ENCODE results near the gene FIBP.
A peak's percentile ranks its signal among the peaks of the same experiment; 100 is the strongest.

The FIBP gene

DNA sequence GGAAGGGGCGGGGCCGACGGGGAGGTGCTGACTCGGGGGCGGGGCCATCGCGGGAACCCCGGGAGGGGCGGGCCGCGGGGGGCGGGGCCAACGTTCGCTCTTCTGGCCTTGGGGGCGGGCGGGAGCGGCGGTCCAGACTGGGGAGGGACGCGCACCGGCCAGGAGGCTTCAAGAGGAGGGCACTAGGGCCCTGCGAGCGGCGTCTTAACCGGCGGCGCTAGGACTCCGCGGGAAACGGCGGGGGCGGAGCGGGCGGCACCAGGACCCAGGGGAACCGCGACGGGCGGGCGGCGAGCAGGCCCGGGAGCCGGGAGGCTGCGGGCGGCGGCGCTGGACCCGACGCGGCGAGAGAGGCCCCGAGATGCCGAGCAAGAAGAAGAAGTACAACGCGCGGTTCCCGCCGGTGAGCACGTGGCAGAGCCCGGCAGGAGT, 30.9 kb upstream of the FIBP start, which contains the start of gene DRAP1:
Gene DRAP1 (plus strand): TSS at position 286 of the 432 bp plus-strand sequence. CDS start 76 bp downstream, at position 362.
- peak within 1 kb of the TSS; percentile 91 for H3K4me3 Mint-ChIP-seq
- H3K4me1 Mint-ChIP-seq (ENCODE audit: low read depth), result peaks cover 14% of the 10 kb centered on the region
- no peaks in the 10 kb centered on the region for H3K27me3 Mint-ChIP-seq (ENCODE audit: low read depth)
- no peaks in the 10 kb centered on the region for H3K9me3 Mint-ChIP-seq
- H3K27ac Mint-ChIP-seq, result peak within 1 kb of the TSS; percentile 87
- peak; percentile 99 for DNase-seq (ENCODE audit: low spot score)
- H3K36me3 Mint-ChIP-seq (ENCODE audit: low read depth), result peaks cover 28% of the 10 kb centered on the region

DNA sequence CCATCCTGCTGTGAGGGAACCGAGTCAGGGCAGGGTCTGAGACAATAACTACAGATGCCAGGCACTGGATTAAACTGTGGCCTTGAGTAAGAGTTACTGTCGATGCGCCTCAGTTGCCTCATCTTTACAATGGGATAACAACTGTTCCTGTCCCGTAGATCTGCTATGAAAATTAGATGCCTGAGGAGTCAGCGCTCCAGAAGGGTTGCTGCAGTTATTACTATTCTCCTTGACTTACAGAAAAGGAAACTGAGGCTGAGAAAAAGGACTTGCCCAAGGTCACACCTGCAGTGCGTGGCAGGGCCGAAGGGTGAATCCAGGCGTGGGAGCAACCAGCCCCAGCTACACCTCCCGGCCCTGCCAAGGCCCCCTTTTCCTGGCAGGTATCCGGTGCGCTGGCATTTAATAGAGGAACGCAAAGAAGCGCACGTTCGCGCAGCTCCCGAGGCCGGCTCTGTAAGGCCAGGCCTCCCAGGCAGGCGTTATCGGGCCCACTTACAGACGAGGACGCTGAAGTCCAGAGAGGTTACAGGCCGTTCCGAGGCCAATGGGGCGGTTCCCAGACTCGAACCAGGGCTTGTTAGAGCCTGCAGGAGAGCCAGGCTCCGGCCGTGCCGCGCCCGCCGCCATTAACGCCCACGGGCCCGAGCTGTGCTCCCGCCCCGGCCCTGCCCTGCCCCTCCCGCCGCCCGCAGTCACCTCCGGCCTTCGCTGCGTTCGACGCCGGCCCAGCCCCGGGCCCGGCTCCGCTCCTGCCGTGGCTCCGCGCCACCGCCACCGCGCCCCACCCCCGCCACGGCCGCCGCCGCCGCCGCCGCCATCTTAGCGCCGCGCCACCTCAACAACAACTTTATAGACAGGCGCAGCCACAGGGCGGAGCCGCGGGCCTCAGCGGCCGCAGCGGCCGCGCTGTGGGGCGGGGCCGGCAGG, 30.2 kb upstream of the FIBP start, which contains the start of gene C11orf68:
Gene C11orf68 (minus strand): TSS at position 852 of the 930 bp plus-strand sequence. CDS start 31 bp downstream, at position 821.
- no peak for DNase-seq (ENCODE audit: low spot score)
- Mint-ChIP-seq H3K4me1 (ENCODE audit: low read depth) (peaks cover 14% of the 10 kb centered on the region), H3K27me3 (ENCODE audit: low read depth) (no peaks in the 10 kb centered on the region), H3K4me3 (peak within 1 kb of the TSS; percentile 91), H3K36me3 (ENCODE audit: low read depth) (peaks cover 26% of the 10 kb centered on the region), H3K9me3 (no peaks in the 10 kb centered on the region), H3K27ac (peak within 1 kb of the TSS; percentile 87)

DNA sequence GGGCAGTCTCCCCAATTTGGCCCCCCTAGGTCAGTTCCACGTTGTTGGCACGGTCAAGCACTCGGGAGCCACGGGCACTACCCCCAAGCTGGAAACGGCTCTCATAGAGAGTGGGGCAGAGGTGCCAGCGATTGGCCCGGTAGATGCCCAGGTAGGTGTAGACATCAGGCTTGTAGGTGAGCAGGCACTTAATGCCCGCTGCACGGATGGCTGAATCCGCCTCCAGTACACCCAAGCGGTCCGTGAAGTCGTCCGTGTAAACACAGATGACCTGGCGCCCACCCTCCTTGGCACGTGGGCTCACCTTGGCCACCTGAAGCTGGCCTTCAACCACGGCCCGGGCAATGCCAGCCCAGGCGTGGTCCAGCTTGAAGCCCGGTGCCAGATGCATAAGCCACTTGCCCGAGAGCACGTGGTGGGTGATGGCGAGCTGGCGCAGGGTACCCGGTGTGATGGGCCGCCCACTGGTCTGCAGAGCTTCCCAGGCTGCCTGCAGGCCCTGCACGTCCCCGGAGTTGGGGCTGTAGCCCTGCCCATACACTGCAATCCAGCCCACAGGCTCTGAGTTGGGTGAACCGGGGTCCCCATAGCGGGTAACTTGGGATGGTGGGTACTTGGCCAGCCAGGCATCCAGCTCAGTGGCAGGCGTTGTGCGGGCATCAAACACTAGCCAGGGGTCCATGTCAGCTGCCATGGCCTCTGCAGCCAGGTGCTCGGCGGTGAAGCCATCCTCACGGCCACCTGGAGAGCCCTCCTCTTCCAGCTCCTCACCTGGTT, 29.4 kb upstream of the FIBP start:
- H3K4me3 Mint-ChIP-seq, result peak overlapping the region; percentile 87
- no peaks in the 10 kb centered on the region for H3K27me3 Mint-ChIP-seq (ENCODE audit: low read depth)
- peaks cover 11% of the 10 kb centered on the region for H3K4me1 Mint-ChIP-seq (ENCODE audit: low read depth)
- H3K36me3 Mint-ChIP-seq (ENCODE audit: low read depth), result peaks cover 18% of the 10 kb centered on the region
- DNase-seq (ENCODE audit: low spot score), result no peak
- no peaks in the 10 kb centered on the region for H3K9me3 Mint-ChIP-seq
- peak overlapping the region; percentile 15 for H3K27ac Mint-ChIP-seq

GRCh38 chr11:65917077-65917433, 28.8 kb upstream of the FIBP start:
- Mint-ChIP-seq H3K27ac (peak overlapping the region; percentile 15), H3K4me1 (ENCODE audit: low read depth) (peaks cover 11% of the 10 kb centered on the region), H3K36me3 (ENCODE audit: low read depth) (peaks cover 13% of the 10 kb centered on the region), H3K9me3 (no peaks in the 10 kb centered on the region), H3K27me3 (ENCODE audit: low read depth) (no peaks in the 10 kb centered on the region), H3K4me3 (peak overlapping the region; percentile 77)
- no peak for DNase-seq (ENCODE audit: low spot score)

- no peak overlapping the region for H3K27ac Mint-ChIP-seq
- H3K27me3 Mint-ChIP-seq (ENCODE audit: low read depth), result no peaks in the 10 kb centered on the region
- peak overlapping the region; percentile 77 for H3K4me3 Mint-ChIP-seq
- H3K36me3 Mint-ChIP-seq (ENCODE audit: low read depth), result peaks cover 12% of the 10 kb centered on the region
- no peak for DNase-seq (ENCODE audit: low spot score)
- H3K9me3 Mint-ChIP-seq, result no peaks in the 10 kb centered on the region
- peaks cover 14% of the 10 kb centered on the region for H3K4me1 Mint-ChIP-seq (ENCODE audit: low read depth)
Measured at GRCh38 chr11:65916391-65916790, 28.1 kb upstream of the FIBP start.

DNA sequence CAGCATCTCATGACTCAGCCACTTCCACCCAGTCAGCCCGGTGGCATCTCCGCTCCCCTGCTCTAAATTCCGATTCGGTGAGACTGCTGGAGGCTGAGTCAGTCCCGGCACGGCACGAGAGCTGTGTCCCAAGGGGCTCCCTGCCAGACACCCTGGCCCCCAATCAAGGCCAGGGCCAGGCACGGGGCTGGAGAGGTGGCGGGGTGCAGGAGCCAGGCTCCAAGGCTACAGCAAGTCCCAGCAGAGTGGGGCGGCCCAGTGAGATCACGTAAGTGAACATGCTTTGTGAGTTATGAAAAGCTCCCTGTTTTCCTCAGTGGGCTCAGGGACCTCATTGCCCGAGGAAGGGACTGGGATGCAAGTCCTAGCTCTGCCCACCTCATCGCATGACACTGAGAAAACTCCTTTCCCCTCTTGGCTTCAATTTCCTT, 27.6 kb upstream of the FIBP start:
- Mint-ChIP-seq H3K36me3 (ENCODE audit: low read depth) (peaks cover 12% of the 10 kb centered on the region), H3K4me3 (no peak overlapping the region), H3K9me3 (no peaks in the 10 kb centered on the region), H3K27me3 (ENCODE audit: low read depth) (no peaks in the 10 kb centered on the region), H3K4me1 (ENCODE audit: low read depth) (peaks cover 14% of the 10 kb centered on the region), H3K27ac (no peak overlapping the region)
- DNase-seq (ENCODE audit: low spot score), result no peak

DNA sequence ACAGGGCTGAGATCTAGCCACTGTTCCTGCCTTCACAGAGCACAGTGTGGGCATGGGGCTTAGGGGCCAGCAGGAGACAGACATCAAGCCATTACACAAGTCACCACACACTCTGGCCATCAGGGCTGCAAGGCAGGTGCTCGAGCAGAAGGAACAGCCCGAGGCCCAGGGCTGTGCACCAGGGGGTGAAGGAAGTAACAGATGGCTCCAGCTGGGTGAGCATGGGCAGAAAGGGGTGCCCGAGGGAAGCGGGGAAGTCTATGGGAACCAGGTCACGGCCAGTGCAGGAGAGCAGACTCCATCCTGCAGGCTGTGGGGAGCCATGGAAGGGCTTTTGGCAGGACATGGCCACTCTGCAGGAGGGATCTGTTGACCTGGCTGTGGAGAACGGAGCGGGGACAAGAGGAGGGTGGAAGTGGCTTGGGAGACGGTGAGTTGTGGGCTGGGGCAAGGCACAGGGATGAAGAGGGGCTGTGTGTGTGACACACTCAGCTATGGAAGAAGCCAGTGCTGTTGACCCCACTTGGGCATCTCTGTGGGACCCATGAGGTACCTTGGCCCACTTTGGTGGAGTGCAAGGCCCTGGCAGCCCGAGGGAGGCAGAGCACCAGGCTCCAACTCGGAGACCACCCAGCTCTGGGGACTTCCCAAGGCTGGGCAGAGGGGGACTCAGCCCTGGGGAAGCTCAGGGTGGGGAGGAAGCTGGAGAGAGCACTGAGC, 27.0 kb upstream of the FIBP start:
- no peak for DNase-seq (ENCODE audit: low spot score)
- no peak overlapping the region for H3K4me3 Mint-ChIP-seq

GRCh38 chr11:65912845-65913244, 24.6 kb upstream of the FIBP start:
- no peaks in the 10 kb centered on the region for H3K27me3 Mint-ChIP-seq (ENCODE audit: low read depth)
- H3K27ac Mint-ChIP-seq, result no peak overlapping the region
- peaks cover 18% of the 10 kb centered on the region for H3K4me1 Mint-ChIP-seq (ENCODE audit: low read depth)
- DNase-seq (ENCODE audit: low spot score), result no peak
- H3K9me3 Mint-ChIP-seq, result no peaks in the 10 kb centered on the region
- H3K36me3 Mint-ChIP-seq (ENCODE audit: low read depth), result peaks cover 7% of the 10 kb centered on the region
- no peak overlapping the region for H3K4me3 Mint-ChIP-seq

More for the DNA sequence above, 27.0 kb upstream of the FIBP start:
- no peaks in the 10 kb centered on the region for H3K9me3 Mint-ChIP-seq
- peak overlapping the region; percentile 31 for H3K27ac Mint-ChIP-seq
- peaks cover 12% of the 10 kb centered on the region for H3K4me1 Mint-ChIP-seq (ENCODE audit: low read depth)
- H3K36me3 Mint-ChIP-seq (ENCODE audit: low read depth), result peaks cover 9% of the 10 kb centered on the region
- no peaks in the 10 kb centered on the region for H3K27me3 Mint-ChIP-seq (ENCODE audit: low read depth)

DNA sequence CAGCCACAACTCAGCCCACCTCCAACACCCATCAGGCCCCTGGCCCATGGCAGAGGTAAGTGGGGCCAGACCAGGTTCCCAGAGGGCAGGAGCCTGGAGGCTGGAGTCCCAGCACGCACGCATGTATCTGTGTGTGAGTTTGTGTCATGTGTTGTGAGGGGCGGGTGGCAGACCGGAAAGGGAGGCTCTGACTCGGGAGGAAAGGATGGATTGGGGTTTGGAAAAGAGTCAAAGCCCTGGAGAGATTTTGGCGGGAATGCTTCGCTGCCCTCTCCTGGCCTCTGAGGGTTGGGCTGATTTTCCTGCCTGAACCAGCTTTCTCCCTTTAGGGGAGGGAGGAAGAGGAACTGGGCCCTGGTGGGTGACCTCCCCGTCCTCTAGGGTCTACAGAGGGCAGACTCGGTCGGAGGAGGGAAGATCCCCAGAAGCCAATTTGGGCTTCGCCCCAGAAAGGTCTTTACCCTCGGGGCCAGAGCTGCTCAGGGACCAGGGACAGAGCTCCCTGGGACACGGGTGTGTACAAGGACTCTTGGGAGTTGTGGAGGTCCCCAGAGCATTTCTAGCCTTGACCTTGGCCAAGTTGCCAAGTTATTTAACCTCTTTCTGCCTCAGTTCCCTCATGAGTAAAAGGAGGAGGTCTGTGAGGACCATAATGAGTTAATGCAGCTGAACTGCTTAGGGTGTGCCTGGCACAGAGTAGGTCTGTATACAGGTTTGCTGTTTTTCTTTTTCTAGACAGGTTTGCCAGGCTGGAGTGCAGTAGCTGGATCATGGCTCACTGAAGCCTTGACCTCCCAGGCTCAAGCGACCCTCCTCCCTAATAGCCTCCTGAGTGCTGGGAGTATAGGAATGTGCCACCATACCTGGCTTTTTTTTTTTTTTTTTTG, 23.7 kb upstream of the FIBP start:
- peaks cover 4% of the 10 kb centered on the region for H3K36me3 Mint-ChIP-seq (ENCODE audit: low read depth)
- H3K27me3 Mint-ChIP-seq (ENCODE audit: low read depth), result no peaks in the 10 kb centered on the region
- H3K4me3 Mint-ChIP-seq, result no peak overlapping the region
- DNase-seq (ENCODE audit: low spot score), result no peak
- H3K4me1 Mint-ChIP-seq (ENCODE audit: low read depth), result peaks cover 15% of the 10 kb centered on the region
- no peak overlapping the region for H3K27ac Mint-ChIP-seq
- no peaks in the 10 kb centered on the region for H3K9me3 Mint-ChIP-seq

DNA sequence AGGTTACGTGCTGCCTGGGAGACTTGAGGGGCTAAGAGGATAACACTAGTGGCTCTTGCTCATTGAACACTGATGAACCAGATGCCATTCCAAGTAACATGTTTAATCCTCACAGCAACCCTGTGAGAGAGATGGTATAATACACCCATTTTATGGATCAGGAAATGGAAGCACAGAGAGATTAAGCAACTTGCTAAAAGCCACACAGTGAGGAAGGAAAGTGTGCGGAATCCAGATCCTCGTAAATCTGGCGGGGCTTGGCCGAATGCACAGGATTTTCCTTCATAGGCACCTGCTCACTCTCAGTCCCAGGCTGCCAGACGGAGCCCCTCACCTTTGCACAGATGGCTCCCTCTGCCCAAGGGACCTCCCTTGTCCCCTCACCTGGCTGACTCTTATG, 19.6 kb upstream of the FIBP start:
- no peak for DNase-seq (ENCODE audit: low spot score)
- Mint-ChIP-seq H3K4me1 (ENCODE audit: low read depth) (peaks cover 9% of the 10 kb centered on the region), H3K4me3 (no peak overlapping the region), H3K27me3 (ENCODE audit: low read depth) (peaks cover 8% of the 10 kb centered on the region), H3K36me3 (ENCODE audit: low read depth) (no peaks in the 10 kb centered on the region), H3K9me3 (no peaks in the 10 kb centered on the region), H3K27ac (no peak overlapping the region)

- Mint-ChIP-seq H3K36me3 (ENCODE audit: low read depth) (no peaks in the 10 kb centered on the region), H3K27me3 (ENCODE audit: low read depth) (peaks cover 9% of the 10 kb centered on the region), H3K4me1 (ENCODE audit: low read depth) (peaks cover 14% of the 10 kb centered on the region), H3K4me3 (no peak overlapping the region), H3K27ac (no peak overlapping the region), H3K9me3 (no peaks in the 10 kb centered on the region)
- DNase-seq (ENCODE audit: low spot score), result no peak
Measured at GRCh38 chr11:65906602-65907001, 18.3 kb upstream of the FIBP start.

GRCh38 chr11:65903715-65904114, 15.4 kb upstream of the FIBP start:
- H3K9me3 Mint-ChIP-seq, result no peaks in the 10 kb centered on the region
- peaks cover 14% of the 10 kb centered on the region for H3K4me1 Mint-ChIP-seq (ENCODE audit: low read depth)
- no peak overlapping the region for H3K4me3 Mint-ChIP-seq
- H3K27ac Mint-ChIP-seq, result no peak overlapping the region
- DNase-seq (ENCODE audit: low spot score), result no peak
- H3K27me3 Mint-ChIP-seq (ENCODE audit: low read depth), result peaks cover 9% of the 10 kb centered on the region
- no peaks in the 10 kb centered on the region for H3K36me3 Mint-ChIP-seq (ENCODE audit: low read depth)

- H3K36me3 Mint-ChIP-seq (ENCODE audit: low read depth), result no peaks in the 10 kb centered on the region
- peaks cover 9% of the 10 kb centered on the region for H3K27me3 Mint-ChIP-seq (ENCODE audit: low read depth)
- peaks cover 15% of the 10 kb centered on the region for H3K4me1 Mint-ChIP-seq (ENCODE audit: low read depth)
- H3K9me3 Mint-ChIP-seq, result no peaks in the 10 kb centered on the region
- no peak for DNase-seq (ENCODE audit: low spot score)
- H3K27ac Mint-ChIP-seq, result no peak overlapping the region
- no peak overlapping the region for H3K4me3 Mint-ChIP-seq
Measured at GRCh38 chr11:65903068-65903481, 14.8 kb upstream of the FIBP start.
